GM12891 (cell line): ENCODE data around the gene ZBTB7B.

ENCODE experiments used
- POLR2A ChIP-seq: IDR thresholded peaks from 2 replicates; pipeline ENCODE4 v1.6.1; 2011; ENCODE audit warnings: low read depth, low read length, control low read depth
- POLR2AphosphoS5 ChIP-seq: IDR thresholded peaks from 2 replicates; pipeline ENCODE4 v1.6.1; 2011; ENCODE audit warnings: low read depth, low read length, control low read depth
- SPI1 ChIP-seq: IDR thresholded peaks from 2 replicates; pipeline ENCODE4 v1.6.1; 2011; ENCODE audit warnings: low read depth, low read length, control low read depth
- TAF1 ChIP-seq: IDR thresholded peaks from 2 replicates; pipeline ENCODE4 v1.6.1; 2011; ENCODE audit warnings: low read depth, low read length, control low read depth

- TF ChIP-seq POLR2A (no peak), POLR2AphosphoS5 (no peak), SPI1 (no peak), TAF1 (no peak)
These were observed 24.2 kb upstream of the ZBTB7B start for GRCh38 chr1:154978360-154978759.
